Astrocyte of the cerebellum (primary cell): ENCODE measurements around the gene MOSPD3.

ENCODE experiments used
- DNase-seq: peaks from one replicate; pipeline ENCODE4 v3.0.0-alpha.2; 2011; ENCODE audit warnings: low read depth
- H3K4me3 ChIP-seq: 2 replicates; pipeline ENCODE4 v1.5.1; 2011; ENCODE audit warnings: mild to moderate bottlenecking, low read depth, low read length, moderate library complexity
- in situ Hi-C: cut with HindIII; loops from 2 replicates; pipeline ENCODE4 v1.10.0; 2017; ENCODE audit warnings: low sequenced_read_pairs
- TF ChIP-seq, protein P1 (sequence below): IDR thresholded peaks from 2 replicates; pipeline ENCODE4 v1.5.1; 2012; ENCODE audit warnings: low read length, low read depth, moderate library complexity, mild to moderate bottlenecking; ENCODE audit errors: missing control alignments

Gene MOSPD3

DNA sequence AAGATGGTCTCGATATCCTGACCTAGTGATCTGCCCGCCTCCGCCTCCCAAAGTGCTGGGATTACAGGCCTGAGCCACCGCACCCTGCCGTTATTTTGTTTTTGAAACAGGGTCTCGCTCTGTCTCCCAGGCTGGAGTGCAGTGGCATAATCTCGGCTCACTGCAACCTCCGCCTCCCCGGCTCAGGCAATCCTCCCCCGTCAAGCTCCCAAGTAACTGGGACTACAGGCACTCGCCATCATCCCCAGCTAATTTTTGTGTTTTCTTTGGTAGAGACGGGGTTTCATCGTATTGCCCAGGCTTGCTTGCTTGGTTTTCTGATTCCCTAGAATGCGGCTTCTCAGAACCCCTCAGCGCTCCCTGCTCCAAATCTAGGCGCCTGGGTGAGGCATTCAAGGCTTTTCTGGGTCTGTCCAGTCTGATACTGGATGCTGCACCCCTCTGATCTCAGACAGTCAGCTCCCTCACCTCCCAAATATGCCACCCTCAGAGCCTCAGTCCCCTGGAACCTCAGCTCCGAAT is 27.7 kb downstream of the MOSPD3 start:
- TF ChIP-seq, protein P1, sequence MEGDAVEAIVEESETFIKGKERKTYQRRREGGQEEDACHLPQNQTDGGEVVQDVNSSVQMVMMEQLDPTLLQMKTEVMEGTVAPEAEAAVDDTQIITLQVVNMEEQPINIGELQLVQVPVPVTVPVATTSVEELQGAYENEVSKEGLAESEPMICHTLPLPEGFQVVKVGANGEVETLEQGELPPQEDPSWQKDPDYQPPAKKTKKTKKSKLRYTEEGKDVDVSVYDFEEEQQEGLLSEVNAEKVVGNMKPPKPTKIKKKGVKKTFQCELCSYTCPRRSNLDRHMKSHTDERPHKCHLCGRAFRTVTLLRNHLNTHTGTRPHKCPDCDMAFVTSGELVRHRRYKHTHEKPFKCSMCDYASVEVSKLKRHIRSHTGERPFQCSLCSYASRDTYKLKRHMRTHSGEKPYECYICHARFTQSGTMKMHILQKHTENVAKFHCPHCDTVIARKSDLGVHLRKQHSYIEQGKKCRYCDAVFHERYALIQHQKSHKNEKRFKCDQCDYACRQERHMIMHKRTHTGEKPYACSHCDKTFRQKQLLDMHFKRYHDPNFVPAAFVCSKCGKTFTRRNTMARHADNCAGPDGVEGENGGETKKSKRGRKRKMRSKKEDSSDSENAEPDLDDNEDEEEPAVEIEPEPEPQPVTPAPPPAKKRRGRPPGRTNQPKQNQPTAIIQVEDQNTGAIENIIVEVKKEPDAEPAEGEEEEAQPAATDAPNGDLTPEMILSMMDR: no peak
- in situ Hi-C loops: no loop called here
- no peak for DNase-seq
- H3K4me3 ChIP-seq: no peak overlapping the region

GRCh38 chr7:100640517-100641440 is 28.4 kb downstream of the MOSPD3 start:
- no peak overlapping the region for H3K4me3 ChIP-seq
- TF ChIP-seq, protein P1: no peak
- DNase-seq: no peak
- in situ Hi-C loops: no loop called here

- TF ChIP-seq, protein P1: no peak
- DNase-seq: no peak
- H3K4me3 ChIP-seq: no peak within 1 kb of the TSS
- in situ Hi-C loops: no loop called here
Observed at GRCh38 chr7:100641463-100641859, 29.1 kb downstream of the MOSPD3 start, which contains the start of gene TFR2. Gene TFR2, minus strand, starts transcription at chr7:100641552. Its CDS starts 43 bp downstream, at chr7:100641509.

DNA sequence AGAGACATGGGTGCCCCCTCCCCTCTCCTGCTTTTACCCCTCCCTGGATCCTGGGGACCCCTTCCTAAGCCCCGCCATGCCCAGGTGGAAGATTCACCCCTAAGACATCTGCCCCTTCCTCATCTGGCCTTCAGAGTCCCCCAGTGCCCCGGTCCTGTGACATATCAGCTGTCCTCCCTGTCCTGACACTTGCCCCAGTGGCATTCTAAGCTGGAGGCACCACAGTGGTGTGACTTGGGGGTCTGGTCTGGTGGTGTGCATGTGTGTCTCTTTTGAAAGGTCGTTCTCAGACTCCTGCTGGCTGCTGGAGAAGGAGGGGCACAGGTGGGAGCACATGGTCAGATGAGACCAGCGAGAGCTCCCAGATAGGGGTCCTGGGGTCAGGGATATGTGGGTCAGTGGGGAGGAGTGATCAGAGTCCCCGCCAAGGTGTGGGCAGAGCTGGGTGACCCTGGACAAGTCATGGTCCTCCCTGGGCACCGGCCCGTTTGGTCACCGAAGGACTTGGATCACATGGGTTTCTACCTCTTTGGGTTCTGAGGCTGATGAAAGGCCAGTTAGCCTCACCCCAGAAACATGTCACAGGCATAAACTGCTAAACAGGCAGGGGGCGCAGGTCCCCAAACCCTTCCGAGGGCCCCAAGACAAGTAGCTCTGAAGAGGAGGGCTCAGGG is 29.7 kb downstream of the MOSPD3 start:
- DNase-seq: no peak
- no peak overlapping the region for H3K4me3 ChIP-seq
- in situ Hi-C loops: no loop called here
- TF ChIP-seq, protein P1: no peak

DNA sequence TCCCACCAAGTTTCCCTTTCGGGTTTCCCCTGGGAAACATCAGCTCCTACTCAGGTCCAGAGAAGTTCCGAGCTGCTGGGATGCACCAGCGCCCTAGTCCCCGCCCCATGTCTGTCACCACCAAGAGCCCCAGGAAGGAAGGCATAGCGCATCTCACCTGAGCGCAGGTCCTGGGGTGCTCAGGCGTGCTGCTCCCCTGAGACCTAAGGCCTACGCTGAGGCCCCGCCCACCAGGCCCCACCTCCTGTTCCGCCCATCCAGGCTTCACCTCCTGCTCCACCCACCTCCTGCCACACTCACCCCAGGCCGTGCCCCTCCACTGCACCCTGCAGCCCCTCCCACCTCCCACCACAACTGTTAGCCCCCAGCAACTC is 30.2 kb downstream of the MOSPD3 start:
- no peak for DNase-seq
- in situ Hi-C loops: no loop called here
- no peak overlapping the region for H3K4me3 ChIP-seq
- TF ChIP-seq, protein P1: no peak

DNA sequence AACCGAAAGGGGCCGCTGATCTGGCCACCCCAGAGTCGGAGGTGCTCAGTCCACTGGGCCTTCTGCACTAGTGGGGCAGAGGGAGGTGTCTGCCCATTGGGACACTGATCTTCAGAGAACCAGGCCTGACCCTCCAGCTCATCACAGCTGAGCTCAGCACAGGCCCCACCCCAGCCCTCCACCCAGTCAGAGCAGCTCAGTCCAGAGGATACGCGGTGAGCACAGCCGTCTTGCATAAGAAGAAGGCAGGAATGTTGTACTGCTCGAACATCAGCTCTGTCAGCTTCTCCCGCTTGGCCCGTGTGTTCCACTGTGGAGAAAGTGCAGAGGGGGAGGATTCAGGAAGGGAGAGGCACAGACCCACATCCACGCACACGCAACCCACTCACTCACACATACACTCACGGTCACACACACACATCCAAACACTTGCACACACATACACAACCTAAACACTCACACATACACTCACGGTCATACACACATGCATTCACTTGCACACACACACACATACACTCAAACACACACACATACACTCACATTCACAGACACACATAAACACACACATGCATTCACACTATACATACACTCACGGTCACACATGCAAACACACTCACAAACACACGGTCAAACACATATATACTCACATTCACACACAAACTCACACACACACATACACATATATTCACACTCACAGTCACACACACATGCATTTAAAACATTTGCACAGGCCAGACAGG is 37.7 kb downstream of the MOSPD3 start:
- TF ChIP-seq, protein P1: no peak
- H3K4me3 ChIP-seq: no peak overlapping the region
- in situ Hi-C loops: no loop called here
- no peak for DNase-seq
